ENCODE data around the gene INTS7. TPM values are rescaled to one million over a fixed set of nuclear protein-coding genes. Genes with fewer than 3 reads are reported as not detected.
A peak's percentile ranks its signal among the peaks of the same experiment; 100 is the strongest.
"Not testable (repeated sequence)": the region's sequence is repeated elsewhere in the genome, so short reads cannot be mapped to it uniquely, and the experiment has no call there.

INTS7 gene
- total and polyA plus RNA-seq, 2 donors from 2014 or later = 5.1 to 9.8 TPM

- intact Hi-C loops (cut with DNase I) = no loop called here
- DNase-seq = no peak
- no peak for FAIRE-seq
- Histone ChIP-seq H3K27ac (ENCODE audit: low read depth in 2 of 2, low read length in 2 of 2) (no peak overlapping the region), H3K9me3 (ENCODE audit: control insufficient read depth in 2 of 3, insufficient read depth in 1 of 3, low read length in 3 of 3) (no peaks in the 10 kb centered on the region), H3K36me3 (ENCODE audit: control insufficient read depth in 2 of 3, insufficient read depth in 3 of 3, low read length in 3 of 3) (no peaks in the 10 kb centered on the region), H3K4me1 (ENCODE audit: control insufficient read depth in 2 of 3, insufficient read depth in 2 of 3, low read depth in 1 of 3, low read length in 3 of 3) (peaks cover 0 to 7% (median 4%) of the 10 kb centered on the region in 3 donors), H3K27me3 (ENCODE audit: control insufficient read depth, insufficient read depth, low read length) (no peaks in the 10 kb centered on the region), H3K4me3 (ENCODE audit: low read length in 3 of 3) (no peak overlapping the region), H3K9ac (ENCODE audit: low read length in 3 of 3) (no peak overlapping the region)
- TF ChIP-seq, protein P1, sequence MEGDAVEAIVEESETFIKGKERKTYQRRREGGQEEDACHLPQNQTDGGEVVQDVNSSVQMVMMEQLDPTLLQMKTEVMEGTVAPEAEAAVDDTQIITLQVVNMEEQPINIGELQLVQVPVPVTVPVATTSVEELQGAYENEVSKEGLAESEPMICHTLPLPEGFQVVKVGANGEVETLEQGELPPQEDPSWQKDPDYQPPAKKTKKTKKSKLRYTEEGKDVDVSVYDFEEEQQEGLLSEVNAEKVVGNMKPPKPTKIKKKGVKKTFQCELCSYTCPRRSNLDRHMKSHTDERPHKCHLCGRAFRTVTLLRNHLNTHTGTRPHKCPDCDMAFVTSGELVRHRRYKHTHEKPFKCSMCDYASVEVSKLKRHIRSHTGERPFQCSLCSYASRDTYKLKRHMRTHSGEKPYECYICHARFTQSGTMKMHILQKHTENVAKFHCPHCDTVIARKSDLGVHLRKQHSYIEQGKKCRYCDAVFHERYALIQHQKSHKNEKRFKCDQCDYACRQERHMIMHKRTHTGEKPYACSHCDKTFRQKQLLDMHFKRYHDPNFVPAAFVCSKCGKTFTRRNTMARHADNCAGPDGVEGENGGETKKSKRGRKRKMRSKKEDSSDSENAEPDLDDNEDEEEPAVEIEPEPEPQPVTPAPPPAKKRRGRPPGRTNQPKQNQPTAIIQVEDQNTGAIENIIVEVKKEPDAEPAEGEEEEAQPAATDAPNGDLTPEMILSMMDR (IDR thresholded peaks at IDR 0.05; ENCODE audit: borderline replicate concordance, extremely low read depth, insufficient read depth) = no peak
These were observed 114.6 kb downstream of the INTS7 start for GRCh38 chr1:211920602-211921226.

DNA sequence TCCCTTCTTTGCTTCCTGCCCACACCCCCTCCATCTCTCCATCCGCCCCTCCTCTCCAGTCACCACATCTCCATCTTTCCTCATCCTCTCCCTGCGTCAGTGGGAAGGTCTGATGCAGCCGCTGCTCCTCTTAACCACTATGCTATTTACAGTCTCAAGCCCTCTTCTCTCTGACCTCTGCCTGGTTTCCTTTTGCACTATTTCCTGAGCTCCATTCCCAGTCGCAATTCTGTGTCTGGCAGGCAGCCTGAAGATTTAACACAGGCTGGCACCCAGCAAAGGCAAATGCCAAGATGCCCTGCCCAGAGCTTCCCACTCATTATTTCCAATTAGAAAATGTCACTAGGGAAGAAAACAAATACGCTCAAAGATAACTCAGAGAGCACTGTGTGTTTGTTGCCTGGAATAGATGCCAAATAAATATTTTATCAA, 115.2 kb downstream of the INTS7 start:
- H3K27ac ChIP-seq (ENCODE audit: low read depth in 2 of 2, low read length in 2 of 2) = no peak overlapping the region
- intact Hi-C loops (cut with DNase I) = no loop called here
- H3K36me3 ChIP-seq (ENCODE audit: control insufficient read depth in 2 of 3, insufficient read depth in 3 of 3, low read length in 3 of 3) = no peaks in the 10 kb centered on the region
- TF ChIP-seq, protein P1 (IDR thresholded peaks at IDR 0.05; ENCODE audit: borderline replicate concordance, extremely low read depth, insufficient read depth) = no peak
- peaks cover 0 to 7% (median 4%) of the 10 kb centered on the region in 3 donors for H3K4me1 ChIP-seq (ENCODE audit: control insufficient read depth in 2 of 3, insufficient read depth in 2 of 3, low read depth in 1 of 3, low read length in 3 of 3)
- DNase-seq (peak in 1 of 5 donors; percentile 22), FAIRE-seq (no peak)
- no peaks in the 10 kb centered on the region for H3K9me3 ChIP-seq (ENCODE audit: control insufficient read depth in 2 of 3, insufficient read depth in 1 of 3, low read length in 3 of 3)
- H3K27me3 ChIP-seq (ENCODE audit: control insufficient read depth, insufficient read depth, low read length) = no peaks in the 10 kb centered on the region
- no peak overlapping the region for H3K9ac ChIP-seq (ENCODE audit: low read length in 3 of 3)
- no peak overlapping the region for H3K4me3 ChIP-seq (ENCODE audit: low read length in 3 of 3)

- Histone ChIP-seq H3K4me1 (ENCODE audit: control insufficient read depth in 2 of 3, insufficient read depth in 2 of 3, low read depth in 1 of 3, low read length in 3 of 3) (peaks cover 0 to 7% (median 4%) of the 10 kb centered on the region in 3 donors), H3K9me3 (ENCODE audit: control insufficient read depth in 2 of 3, insufficient read depth in 1 of 3, low read length in 3 of 3) (no peaks in the 10 kb centered on the region), H3K27me3 (ENCODE audit: control insufficient read depth, insufficient read depth, low read length) (no peaks in the 10 kb centered on the region), H3K9ac (ENCODE audit: low read length in 3 of 3) (no peak overlapping the region), H3K4me3 (ENCODE audit: low read length in 3 of 3) (no peak overlapping the region), H3K36me3 (ENCODE audit: control insufficient read depth in 2 of 3, insufficient read depth in 3 of 3, low read length in 3 of 3) (no peaks in the 10 kb centered on the region), H3K27ac (ENCODE audit: low read depth in 2 of 2, low read length in 2 of 2) (no peak overlapping the region)
- DNase-seq = no peak
- TF ChIP-seq, protein P1 (IDR thresholded peaks at IDR 0.05; ENCODE audit: borderline replicate concordance, extremely low read depth, insufficient read depth) = no peak
- FAIRE-seq = no peak
- intact Hi-C loops (cut with DNase I) = no loop called here
These were observed 116.4 kb downstream of the INTS7 start for GRCh38 chr1:211918843-211919414.

DNA sequence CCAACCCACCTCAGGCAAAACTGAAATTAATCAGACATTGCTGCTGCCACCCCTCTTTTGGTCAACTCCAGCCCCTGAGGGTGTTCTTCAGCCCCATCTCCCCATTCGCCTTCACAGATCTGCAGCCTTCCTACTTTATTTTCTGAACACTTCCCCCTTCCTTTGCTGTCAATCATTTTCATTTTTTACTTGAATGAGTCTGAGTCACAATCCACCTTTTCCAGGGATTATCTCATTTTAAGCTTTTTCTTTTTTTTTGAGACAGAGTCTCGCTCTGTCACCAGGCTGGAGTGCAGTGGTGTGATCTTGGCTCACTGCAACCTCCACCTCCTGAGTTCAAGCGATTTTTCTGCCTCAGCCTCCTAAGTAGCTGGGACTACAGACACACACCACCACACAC, 118.9 kb downstream of the INTS7 start:
- H3K4me1 ChIP-seq (ENCODE audit: control insufficient read depth in 2 of 3, insufficient read depth in 2 of 3, low read depth in 1 of 3, low read length in 3 of 3); H3K36me3 ChIP-seq (ENCODE audit: control insufficient read depth in 2 of 3, insufficient read depth in 3 of 3, low read length in 3 of 3); DNase-seq; H3K4me3 ChIP-seq (ENCODE audit: low read length in 3 of 3); H3K27me3 ChIP-seq (ENCODE audit: control insufficient read depth, insufficient read depth, low read length); FAIRE-seq; H3K27ac ChIP-seq (ENCODE audit: low read depth in 2 of 2, low read length in 2 of 2); H3K9me3 ChIP-seq (ENCODE audit: control insufficient read depth in 2 of 3, insufficient read depth in 1 of 3, low read length in 3 of 3); intact Hi-C loops (cut with DNase I); H3K9ac ChIP-seq (ENCODE audit: low read length in 3 of 3): not testable (repeated sequence)

Data from kidney (tissue), 14 donors.